ENCODE measurements around the gene FAM3B.
"Not testable (repeated sequence)": the region's sequence is repeated elsewhere in the genome, so short reads cannot be mapped to it uniquely, and the experiment has no call there.

Gene FAM3B, protein sequence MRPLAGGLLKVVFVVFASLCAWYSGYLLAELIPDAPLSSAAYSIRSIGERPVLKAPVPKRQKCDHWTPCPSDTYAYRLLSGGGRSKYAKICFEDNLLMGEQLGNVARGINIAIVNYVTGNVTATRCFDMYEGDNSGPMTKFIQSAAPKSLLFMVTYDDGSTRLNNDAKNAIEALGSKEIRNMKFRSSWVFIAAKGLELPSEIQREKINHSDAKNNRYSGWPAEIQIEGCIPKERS

DNA sequence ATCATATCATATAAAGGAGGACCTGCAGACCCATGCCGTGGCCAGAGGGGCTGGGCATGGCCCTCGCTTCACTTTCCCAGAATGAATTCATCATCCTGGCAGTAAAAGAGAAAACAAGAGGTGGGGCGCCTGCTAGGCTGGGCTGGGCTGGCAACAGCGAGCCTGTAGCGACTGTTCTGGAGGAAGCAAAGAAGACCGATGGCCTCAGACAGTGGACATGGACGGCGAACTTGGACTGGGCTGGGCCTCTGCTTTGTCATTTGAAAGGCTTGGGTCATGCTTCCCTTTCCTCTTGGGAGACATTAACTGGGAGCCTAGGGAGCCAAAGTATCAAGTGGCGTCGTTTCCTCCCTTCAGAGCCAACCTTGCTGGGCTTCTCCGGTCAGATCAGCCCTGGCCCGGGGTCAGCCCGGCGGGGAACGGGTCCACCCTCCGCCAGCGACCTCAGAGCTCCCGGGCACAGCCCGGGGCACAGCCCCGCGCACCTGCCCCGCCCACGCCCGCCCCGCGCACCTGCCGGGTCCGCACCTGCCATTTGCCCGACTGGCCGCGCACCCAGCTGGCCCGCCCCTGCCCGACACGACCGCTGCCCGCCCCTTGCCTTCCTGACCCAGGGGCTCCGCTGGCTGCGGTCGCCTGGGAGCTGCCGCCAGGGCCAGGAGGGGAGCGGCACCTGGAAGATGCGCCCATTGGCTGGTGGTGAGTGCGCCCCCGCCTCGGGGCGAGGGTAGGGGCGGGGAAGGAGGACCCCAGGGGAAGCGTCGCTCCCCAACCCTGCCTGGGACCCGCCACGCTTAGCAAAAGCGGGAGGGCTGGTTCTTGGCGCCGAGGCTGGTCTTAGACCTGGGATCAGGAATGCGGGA, at the start of gene FAM3B:
TSS of gene FAM3B (plus strand) at position 602 of the 863 bp plus-strand sequence. CDS start at position 681, 79 bp downstream.
- no peak for DNase-seq (ENCODE audit: low read depth)

- DNase-seq (ENCODE audit: low read depth), result no peak
Observed at GRCh38 chr21:41267346-41267745, 49.3 kb upstream of the FAM3B start.

DNA sequence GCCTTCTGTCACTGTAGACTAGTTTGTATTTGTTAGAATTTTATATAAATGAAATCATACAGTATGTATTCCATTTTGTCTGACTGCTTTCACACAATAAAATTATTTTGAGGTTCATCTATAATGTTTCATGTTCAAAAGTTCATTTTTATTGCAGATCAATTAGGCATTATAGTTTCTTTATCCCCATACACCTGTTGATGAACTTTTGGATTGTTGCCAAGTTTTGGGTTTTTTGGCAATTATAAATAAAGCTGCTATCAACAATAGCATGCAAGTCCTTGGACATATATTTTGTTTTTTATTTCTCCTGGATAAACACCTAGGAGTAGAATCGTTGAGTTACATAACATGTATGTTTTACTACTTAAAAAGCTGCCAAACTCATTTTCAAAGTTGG, 47.1 kb upstream of the FAM3B start:
- DNase-seq (ENCODE audit: low read depth), result no peak

- no peak for DNase-seq (ENCODE audit: low read depth)
Observed at GRCh38 chr21:41277196-41277595, 39.4 kb upstream of the FAM3B start.

DNA sequence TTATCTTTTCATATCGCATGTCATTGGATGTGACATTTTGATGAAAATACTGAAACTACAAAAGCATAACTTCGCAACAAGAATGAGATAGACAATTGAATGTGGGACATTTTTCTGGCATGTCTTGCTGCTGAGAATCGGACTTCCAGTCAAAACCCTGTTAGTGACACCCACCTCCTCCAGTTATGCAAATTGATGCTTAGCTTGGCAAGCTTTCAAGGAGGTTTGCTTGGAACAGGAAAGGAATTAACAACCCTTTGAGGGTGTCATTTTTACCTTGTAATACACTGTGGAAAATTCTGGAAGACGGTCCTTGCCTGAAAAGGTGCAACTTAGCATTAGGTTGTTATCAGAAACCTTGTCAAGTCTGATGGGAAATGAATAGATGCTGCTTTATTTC, 38.8 kb upstream of the FAM3B start:
- no peak for DNase-seq (ENCODE audit: low read depth)

DNA sequence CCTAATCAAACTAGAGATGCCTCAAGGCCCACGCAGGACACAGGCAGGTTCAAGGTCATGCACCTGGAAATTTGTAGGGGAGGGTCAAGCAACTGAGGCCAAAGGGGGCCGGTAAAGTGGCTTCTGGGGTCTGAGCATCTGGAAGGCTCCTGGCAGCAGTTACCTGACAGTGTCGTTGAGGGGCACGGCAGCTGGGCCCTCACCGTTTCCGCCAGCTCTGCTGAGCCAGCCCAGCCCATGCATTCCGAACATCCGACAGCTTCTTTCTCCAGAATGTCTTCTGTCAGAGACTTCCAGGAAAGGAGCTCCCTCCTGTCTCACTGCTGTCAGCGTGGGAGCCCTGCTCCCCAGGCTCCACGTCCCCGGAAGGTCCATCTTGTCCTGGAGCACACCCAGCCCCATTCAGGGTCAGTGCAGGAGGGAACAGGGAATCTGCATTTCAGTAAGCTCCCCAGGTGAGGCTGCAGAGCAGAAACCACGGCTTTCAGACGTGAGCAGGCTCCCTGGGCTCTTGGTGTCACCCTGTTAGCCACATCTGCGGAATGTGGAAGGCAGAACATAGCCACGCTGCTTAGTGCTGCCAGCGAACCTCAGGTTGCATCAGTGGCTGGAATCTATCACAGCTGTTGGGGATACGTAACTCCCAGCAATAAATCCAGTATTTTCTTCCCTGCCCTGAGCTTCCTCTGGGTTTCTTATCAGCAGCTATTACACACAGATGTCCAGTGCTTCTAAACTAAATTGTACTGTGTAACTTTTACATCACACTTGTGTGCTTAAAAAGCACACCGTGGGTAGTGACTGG, 36.3 kb upstream of the FAM3B start:
- no peak for DNase-seq (ENCODE audit: low read depth)

DNA sequence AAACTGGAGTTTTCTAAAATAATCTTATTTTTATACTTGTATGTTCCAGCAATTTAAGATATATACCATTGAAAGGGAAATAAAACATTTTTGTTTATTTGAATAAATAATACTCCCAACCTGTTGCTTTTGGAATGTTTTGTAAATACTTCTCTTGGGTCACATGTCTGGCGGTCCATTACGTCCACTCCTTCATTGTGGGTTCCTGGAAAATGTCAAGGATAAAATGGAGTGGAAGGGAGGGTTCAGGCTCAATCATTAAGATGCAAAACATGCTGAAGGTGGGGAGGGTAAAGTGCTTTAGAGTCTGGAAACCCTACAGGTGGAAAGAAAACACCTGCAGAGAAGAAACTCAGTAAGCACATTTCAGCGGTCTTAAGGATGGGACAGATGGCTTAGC, 34.2 kb upstream of the FAM3B start:
- DNase-seq (ENCODE audit: low read depth), result no peak

DNA sequence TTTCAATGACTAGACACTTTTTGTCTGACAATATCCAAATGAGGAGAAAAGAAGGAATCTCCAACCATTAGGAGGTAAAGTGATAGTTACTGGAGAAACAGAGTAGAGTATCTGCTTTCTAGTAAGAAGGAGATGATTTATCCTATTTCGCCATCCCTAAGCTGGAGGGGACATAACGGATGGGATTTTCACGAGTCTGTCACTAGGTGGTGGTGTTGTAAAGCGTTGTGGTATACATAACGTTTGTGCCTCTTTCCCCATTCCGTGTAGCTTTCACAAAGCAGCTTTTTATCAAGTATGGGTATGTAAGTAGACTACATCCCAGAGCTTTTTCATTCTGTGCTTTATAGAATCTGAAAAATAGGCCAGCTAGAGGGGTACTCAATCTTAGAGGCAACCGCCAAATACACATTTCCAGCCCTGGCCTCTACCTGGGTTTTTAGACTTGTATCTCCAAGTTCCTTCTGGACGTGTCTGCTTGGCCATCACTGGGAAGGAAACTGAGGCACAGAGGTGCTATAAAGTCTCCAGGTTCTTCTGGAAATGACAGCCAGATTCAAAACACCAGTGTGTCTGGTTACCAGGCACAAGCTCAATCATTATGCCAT, 33.3 kb upstream of the FAM3B start:
- DNase-seq (ENCODE audit: low read depth), result no peak

GRCh38 chr21:41289431-41289830, 27.2 kb upstream of the FAM3B start:
- no peak for DNase-seq (ENCODE audit: low read depth)

DNA sequence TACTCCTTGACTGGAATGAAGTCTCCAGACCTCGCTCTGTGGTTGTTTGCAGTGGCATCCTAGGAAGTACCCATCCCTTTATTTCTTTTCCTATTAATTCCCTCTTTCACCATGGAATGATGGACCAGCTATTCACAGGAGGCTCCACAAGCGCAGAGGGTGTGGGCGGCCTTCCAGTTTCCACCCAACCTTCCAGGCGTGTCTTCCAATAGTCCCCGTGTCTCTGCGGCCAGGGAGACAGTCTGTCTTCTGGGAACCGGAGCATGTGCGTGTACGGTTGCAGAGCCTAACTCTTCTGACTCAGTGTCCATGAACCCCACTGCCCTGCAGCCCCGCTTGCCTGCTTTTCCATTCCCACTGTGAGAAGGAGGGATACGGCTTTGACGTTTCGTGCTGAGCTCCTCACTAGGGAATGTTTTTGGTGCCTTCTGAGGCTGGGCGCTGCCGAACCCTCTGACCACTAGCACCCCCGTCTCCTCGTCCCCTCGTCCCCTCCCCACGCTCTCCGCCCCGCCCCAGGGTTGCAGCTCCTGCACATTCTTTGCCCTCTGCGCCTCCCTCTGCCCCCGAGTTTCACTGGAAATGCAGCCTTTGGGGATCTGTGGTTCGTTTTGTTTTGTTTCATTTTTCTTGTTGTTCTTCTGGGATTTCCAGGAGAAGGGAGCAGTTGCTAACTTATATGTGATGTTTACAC, 26.3 kb upstream of the FAM3B start:
- no peak for DNase-seq (ENCODE audit: low read depth)

GRCh38 chr21:41294548-41295231, 21.9 kb upstream of the FAM3B start:
- no peak for DNase-seq (ENCODE audit: low read depth)

GRCh38 chr21:41295721-41296254, 20.8 kb upstream of the FAM3B start:
- no peak for DNase-seq (ENCODE audit: low read depth)

GRCh38 chr21:41302976-41303375, 13.6 kb upstream of the FAM3B start:
- no peak for DNase-seq (ENCODE audit: low read depth)

DNA sequence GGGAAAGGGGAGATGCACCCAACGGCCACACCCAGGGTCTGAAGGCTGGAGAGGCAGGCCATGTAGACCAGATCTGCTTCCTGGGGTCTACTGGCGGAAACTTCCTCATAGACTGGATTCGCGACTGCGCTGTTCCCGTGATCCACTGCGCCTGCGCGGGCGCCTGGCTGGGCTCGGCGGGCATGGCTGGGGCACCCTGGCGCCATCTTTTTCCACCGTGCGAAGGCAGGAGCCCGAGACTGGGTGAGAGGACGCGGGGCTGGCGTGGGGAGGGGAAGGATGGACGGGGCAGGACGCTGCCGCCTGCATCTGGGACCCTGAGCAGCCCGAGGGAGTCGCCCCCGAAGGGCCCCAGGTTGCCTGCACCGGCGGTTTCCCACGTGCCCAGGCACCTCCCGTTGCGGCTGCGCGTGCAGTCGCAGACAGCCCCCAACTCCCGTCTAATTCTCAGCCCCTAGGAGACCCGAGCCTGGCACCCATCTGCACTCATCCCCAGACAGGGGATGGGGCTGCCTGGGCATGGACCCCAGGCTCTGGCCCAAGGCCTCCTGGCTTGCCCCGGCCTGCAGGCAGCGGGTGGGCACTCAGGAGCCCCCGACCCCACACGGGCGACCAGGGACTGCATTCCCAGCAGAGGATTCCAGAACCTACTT, 12.4 kb upstream of the FAM3B start:
- no peak for DNase-seq (ENCODE audit: low read depth)

DNA sequence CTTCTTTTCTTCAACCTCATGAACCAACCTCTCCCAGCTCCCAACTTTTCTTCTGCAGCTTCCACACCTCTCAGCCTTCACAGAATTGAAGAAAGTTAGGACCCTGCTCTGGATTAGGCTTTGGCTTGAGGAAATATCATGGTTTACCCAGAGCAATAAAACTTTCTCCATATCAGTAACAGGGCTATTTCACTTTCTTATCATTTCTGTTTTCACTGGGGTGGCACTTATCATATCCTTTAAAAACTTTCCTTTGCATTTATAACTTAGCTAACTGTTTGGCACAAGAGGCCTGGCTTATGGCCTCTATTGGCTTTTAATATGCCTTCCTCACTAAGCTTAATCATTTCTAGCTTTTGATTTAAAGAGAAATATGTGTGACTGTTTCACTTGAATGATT, 9.4 kb upstream of the FAM3B start:
- no peak for DNase-seq (ENCODE audit: low read depth)

DNA sequence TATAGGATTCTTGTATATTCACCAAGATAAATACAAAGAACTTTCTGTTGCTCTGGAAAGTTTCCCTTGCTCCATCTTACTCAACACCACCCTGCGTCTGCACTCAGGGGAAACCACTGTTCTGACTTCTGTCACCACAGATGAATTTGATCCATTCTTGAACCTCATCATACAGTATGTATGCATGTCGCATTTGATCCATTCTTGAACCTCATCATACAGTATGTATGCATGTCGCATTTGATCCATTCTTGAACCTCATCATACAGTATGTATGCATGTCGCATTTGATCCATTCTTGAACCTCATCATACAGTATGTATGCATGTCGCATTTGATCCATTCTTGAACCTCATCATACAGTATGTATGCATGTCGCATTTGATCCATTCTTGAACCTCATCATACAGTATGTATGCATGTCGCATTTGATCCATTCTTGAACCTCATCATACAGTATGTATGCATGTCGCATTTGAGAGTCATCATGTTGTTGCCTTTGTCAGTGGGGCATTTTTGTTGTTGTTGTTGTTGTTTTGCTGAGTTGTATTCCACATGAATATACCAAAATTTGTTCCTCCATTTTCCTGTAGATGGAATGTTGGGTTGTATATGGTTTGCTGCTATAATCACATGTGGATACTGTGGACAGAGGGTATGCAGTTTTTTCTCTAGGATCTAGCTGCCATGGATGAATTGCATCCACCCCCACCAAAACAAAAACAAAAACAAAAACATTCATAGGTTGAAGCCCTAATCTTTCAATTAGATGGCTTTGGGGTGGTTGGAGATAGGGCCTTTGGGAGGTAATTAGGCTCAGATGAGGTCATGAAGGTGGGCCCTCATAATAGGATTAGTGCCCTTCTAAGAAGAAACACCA, 3.1 kb upstream of the FAM3B start:
- DNase-seq (ENCODE audit: low read depth), result not testable (repeated sequence)

DNA sequence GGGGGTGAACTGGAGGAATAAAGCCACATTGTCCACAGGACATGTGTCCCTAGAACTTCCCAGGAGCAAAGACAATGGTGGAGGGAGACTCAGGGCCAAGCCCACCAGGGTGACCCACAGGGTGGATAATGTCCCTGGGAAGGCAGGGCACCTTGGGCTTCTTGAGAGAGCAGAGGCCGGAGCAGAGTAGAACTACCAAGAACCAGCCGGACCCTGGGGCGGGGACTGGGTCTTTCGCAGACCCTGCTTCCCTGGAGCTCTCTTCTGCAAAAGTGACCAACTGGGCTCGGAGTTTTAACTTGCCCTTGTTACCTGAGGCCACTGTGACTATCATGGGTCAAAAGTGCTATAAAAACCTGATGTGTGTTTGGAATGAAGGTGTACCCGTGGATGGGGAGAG, 875 bp upstream of the FAM3B start:
- DNase-seq (ENCODE audit: low read depth), result no peak

GRCh38 chr21:41317063-41317392, 427 bp downstream of the FAM3B start:
- no peak for DNase-seq (ENCODE audit: low read depth)

DNA sequence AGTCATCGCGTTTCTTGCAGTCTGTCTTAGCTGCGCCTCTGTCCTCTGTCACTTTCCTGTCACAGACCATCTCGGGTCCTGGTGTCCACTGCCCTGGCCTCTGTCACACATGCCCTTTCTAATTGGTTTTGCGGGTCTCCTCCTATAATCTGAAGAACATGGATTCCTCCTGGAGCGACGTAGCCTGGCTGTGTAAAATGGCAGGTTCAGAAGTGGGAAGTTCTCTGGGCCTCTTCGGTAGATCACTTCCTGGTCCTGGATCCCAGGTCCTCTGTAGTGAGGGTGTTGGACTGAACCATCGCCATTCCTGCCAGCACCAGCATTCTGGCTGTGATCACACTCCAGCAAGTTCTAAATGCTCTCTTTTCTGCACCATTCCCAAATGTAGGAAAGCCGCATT, 857 bp downstream of the FAM3B start:
- no peak for DNase-seq (ENCODE audit: low read depth)

Data from stimulated activated CD8-positive, alpha-beta memory T cell treated with anti-CD3 and anti-CD28 coated beads, Interleukin-15, amount 100 ng/mL, for 24 hours (primary cell).